22Rv1 (cell line): ENCODE data around the gene PPP1R14C.

Experiments
- ZFX ChIP-seq: fragments of 450-650 bp; IDR thresholded peaks from 2 replicates; pipeline ENCODE4 v1.6.1; 2017; ENCODE audit warnings: antibody characterized with exemption, borderline replicate concordance
- TF ChIP-seq, protein P1 (sequence below): fragments of 450-650 bp; IDR thresholded peaks from 2 replicates; pipeline ENCODE4 v1.5.1; 2017; ENCODE audit warnings: mild to moderate bottlenecking

- TF ChIP-seq, protein P1, sequence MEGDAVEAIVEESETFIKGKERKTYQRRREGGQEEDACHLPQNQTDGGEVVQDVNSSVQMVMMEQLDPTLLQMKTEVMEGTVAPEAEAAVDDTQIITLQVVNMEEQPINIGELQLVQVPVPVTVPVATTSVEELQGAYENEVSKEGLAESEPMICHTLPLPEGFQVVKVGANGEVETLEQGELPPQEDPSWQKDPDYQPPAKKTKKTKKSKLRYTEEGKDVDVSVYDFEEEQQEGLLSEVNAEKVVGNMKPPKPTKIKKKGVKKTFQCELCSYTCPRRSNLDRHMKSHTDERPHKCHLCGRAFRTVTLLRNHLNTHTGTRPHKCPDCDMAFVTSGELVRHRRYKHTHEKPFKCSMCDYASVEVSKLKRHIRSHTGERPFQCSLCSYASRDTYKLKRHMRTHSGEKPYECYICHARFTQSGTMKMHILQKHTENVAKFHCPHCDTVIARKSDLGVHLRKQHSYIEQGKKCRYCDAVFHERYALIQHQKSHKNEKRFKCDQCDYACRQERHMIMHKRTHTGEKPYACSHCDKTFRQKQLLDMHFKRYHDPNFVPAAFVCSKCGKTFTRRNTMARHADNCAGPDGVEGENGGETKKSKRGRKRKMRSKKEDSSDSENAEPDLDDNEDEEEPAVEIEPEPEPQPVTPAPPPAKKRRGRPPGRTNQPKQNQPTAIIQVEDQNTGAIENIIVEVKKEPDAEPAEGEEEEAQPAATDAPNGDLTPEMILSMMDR, result no peak
- no peak for TF ChIP-seq ZFX
Measured at GRCh38 chr6:150291968-150292710, 149.3 kb downstream of the PPP1R14C start.
